Hepatocyte (in vitro differentiated cells): ENCODE measurements around the gene SLC27A4. TPM values are rescaled to one million over a fixed set of nuclear protein-coding genes. Genes with fewer than 3 reads are reported as not detected.

Source experiments
- DNase-seq: peaks from one replicate; pipeline ENCODE4 v3.0.0-alpha.2; 2016; ENCODE audit warnings: low spot score
- H2AFZ ChIP-seq: fragments of 200-600 bp; sonication (generic); 2 replicates; pipeline ENCODE4 v1.6.0; 2016; ENCODE audit warnings: antibody characterized with exemption, mild to moderate bottlenecking
- H3K27ac ChIP-seq: fragments of 200-600 bp; sonication (generic); 2 replicates; pipeline ENCODE4 v1.5.1; 2016; ENCODE audit warnings: mild to moderate bottlenecking
- H3K27me3 ChIP-seq: fragments of 200-600 bp; sonication (generic); 2 replicates; pipeline ENCODE4 v1.6.1; 2016
- H3K36me3 ChIP-seq: fragments of 200-600 bp; sonication (generic); replicated peaks from 2 replicates; pipeline ENCODE4 v1.5.1; 2016; ENCODE audit warnings: low read depth; ENCODE audit not compliant: insufficient read depth
- H3K4me1 ChIP-seq: fragments of 200-600 bp; sonication (generic); 2 replicates; pipeline ENCODE4 v1.5.1; 2016; ENCODE audit warnings: mild to moderate bottlenecking, moderate library complexity; ENCODE audit not compliant: insufficient read depth
- H3K4me2 ChIP-seq: fragments of 200-600 bp; sonication (generic); 2 replicates; pipeline ENCODE4 v1.6.0; 2016
- H3K4me3 ChIP-seq: fragments of 200-600 bp; sonication (generic); 2 replicates; pipeline ENCODE4 v1.5.1; 2016; ENCODE audit warnings: mild to moderate bottlenecking
- H3K79me2 ChIP-seq: fragments of 200-600 bp; sonication (generic); 2 replicates; pipeline ENCODE4 v1.6.0; 2017; ENCODE audit warnings: mild to moderate bottlenecking
- H3K9me2 ChIP-seq: fragments of 200-600 bp; sonication (generic); replicated peaks from 2 replicates; pipeline ENCODE4 v1.6.0; 2017; ENCODE audit warnings: mild to moderate bottlenecking; ENCODE audit not compliant: insufficient read depth
- H3K9me3 ChIP-seq: fragments of 200-600 bp; sonication (generic); 2 replicates; pipeline ENCODE4 v1.5.1; 2016; ENCODE audit warnings: low read depth, mild to moderate bottlenecking
- H4K20me1 ChIP-seq: fragments of 200-600 bp; sonication (generic); 2 replicates; pipeline ENCODE4 v1.6.0; 2016; ENCODE audit warnings: mild to moderate bottlenecking; ENCODE audit not compliant: insufficient read depth, poor library complexity, severe bottlenecking
- EZH2 ChIP-seq: fragments of 200-600 bp; sonication (generic); IDR thresholded peaks from 2 replicates; pipeline ENCODE4 v1.6.1; 2016; ENCODE audit warnings: antibody characterized with exemption, mild to moderate bottlenecking, borderline replicate concordance
- EZH2phosphoT487 ChIP-seq: fragments of 200-600 bp; sonication (generic); IDR thresholded peaks from one replicate; pipeline ENCODE4 v1.6.1; 2018; ENCODE audit warnings: antibody characterized with exemption, mild to moderate bottlenecking, low read depth, moderate library complexity; ENCODE audit not compliant: unreplicated experiment, severe bottlenecking
- WGBS: methylation state at CpG from one replicate; pipeline ENCODE4 v1.1.6; 2016; ENCODE audit warnings: low lambda C conversion rate; ENCODE audit errors: missing lambda C conversion rate; 5-methylcytosine and 5-hydroxymethylcytosine counted together
- polyA plus RNA-seq: library from polyadenylated mRNA; unstranded; fragments of >200 nt; fragmentation: Nextera tagmentation; extraction: Ambion mirVana; gene quantifications from 2 replicates; pipeline ENCODE4 v1.2.1, GENCODE V29; 2016
- total RNA-seq: library from RNA; depleted of rRNA; stranded (reverse); fragments of >200 nt; gene quantifications from 2 replicates; pipeline ENCODE4 v1.2.3, GENCODE V29; 2014
- TF ChIP-seq, protein P1 (sequence below): fragments of 200-600 bp; sonication (generic); IDR thresholded peaks from 2 replicates; pipeline ENCODE4 v1.5.1; 2016; ENCODE audit warnings: antibody characterized with exemption, mild to moderate bottlenecking; ENCODE audit not compliant: poor library complexity

SLC27A4 gene
- total and polyA plus RNA-seq, 2 experiments from 2014 or later: 21.9 to 23.4 TPM

DNA sequence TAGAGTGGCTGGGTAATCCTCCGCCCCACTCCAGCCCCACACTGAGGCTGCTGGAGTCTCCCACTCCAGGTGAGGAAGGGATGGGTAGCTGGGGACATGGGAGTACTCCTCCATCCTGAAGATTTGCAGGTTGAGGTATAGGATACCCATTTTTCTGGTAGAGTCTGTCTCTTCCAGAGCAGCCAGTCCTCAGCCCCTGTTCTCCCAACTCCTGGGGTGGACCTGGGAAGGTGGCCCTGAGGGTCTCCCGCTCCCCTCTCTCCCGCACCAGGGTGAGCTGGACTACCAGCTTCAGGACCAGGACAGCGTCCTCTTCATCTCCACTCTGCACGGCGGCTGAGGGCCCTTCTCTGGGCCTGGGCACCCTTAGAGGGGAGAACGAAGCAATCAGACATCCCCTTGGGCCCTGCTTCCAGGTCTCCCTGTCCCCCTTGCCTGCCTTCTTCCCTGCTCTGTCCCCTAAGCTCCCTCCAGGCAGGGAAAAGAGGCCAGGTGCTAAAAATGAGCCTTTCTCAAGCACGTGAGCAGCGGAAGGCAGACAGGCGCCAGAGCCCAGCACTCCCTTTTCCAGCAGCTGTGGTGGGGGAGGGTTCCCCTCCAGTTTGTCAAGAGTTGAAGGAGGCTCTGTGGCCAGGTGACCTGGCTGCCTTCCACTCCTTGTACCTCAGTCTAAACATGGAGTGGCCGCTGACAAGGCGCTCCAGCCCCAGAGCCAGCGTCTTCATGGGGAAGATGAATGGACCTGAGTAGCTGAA lies 49.2 kb downstream of the SLC27A4 start:
- Histone ChIP-seq H3K36me3 (no peaks in the 10 kb centered on the region), H4K20me1 (peaks cover 12% of the 10 kb centered on the region)

DNA sequence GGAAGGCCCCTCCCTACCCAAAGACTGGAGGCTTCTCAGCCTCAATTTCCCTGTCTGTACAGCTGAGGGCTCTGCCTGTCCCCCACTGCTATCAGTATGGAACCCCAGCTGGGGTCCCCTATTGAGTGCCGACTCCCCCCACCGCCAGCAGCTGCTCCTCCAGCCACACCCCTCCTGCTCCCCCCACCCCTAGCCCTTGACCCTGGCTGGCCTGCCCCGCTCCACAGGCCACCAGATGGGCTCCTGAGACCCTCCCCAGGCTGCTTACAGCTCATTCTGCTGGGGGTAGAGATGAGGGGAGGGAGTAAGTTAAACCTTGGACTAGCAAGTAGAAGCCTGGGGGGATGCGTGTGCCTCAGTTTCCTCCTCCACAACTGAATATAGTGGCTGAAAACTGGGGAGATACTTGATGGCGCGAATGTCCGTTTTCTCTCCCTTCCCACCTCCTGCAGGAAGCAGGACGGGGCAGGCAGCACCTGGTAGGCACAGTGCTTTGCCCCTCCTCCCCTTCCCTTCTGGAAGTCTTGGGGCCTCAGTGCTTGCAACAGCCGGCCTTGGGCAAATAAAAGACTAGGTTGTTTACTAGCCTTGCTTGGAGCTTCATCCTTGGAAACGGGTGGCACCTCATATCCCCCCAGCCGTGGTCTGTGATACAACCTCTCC lies 50.0 kb downstream of the SLC27A4 start:
- no peaks in the 10 kb centered on the region for H3K9me2 ChIP-seq
- H4K20me1 ChIP-seq: peaks cover 12% of the 10 kb centered on the region

More for the DNA sequence above, 49.2 kb downstream of the SLC27A4 start:
- no peaks in the 10 kb centered on the region for H3K9me2 ChIP-seq
- WGBS: 87% methylated on average over 13 of the region's 13 CpGs
- H3K4me2 ChIP-seq: no peak overlapping the region
- H2AFZ ChIP-seq: no peak overlapping the region
- TF ChIP-seq, protein P1, sequence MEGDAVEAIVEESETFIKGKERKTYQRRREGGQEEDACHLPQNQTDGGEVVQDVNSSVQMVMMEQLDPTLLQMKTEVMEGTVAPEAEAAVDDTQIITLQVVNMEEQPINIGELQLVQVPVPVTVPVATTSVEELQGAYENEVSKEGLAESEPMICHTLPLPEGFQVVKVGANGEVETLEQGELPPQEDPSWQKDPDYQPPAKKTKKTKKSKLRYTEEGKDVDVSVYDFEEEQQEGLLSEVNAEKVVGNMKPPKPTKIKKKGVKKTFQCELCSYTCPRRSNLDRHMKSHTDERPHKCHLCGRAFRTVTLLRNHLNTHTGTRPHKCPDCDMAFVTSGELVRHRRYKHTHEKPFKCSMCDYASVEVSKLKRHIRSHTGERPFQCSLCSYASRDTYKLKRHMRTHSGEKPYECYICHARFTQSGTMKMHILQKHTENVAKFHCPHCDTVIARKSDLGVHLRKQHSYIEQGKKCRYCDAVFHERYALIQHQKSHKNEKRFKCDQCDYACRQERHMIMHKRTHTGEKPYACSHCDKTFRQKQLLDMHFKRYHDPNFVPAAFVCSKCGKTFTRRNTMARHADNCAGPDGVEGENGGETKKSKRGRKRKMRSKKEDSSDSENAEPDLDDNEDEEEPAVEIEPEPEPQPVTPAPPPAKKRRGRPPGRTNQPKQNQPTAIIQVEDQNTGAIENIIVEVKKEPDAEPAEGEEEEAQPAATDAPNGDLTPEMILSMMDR: no peak
- TF ChIP-seq EZH2: no peak
- no peak for DNase-seq
- H3K4me3 ChIP-seq: no peak overlapping the region
- no peak overlapping the region for H3K27ac ChIP-seq
- peaks cover 60% of the 10 kb centered on the region for H3K27me3 ChIP-seq
- H3K4me1 ChIP-seq: peaks cover 7% of the 10 kb centered on the region
- no peaks in the 10 kb centered on the region for H3K9me3 ChIP-seq
- H3K79me2 ChIP-seq: no peaks in the 10 kb centered on the region

DNA sequence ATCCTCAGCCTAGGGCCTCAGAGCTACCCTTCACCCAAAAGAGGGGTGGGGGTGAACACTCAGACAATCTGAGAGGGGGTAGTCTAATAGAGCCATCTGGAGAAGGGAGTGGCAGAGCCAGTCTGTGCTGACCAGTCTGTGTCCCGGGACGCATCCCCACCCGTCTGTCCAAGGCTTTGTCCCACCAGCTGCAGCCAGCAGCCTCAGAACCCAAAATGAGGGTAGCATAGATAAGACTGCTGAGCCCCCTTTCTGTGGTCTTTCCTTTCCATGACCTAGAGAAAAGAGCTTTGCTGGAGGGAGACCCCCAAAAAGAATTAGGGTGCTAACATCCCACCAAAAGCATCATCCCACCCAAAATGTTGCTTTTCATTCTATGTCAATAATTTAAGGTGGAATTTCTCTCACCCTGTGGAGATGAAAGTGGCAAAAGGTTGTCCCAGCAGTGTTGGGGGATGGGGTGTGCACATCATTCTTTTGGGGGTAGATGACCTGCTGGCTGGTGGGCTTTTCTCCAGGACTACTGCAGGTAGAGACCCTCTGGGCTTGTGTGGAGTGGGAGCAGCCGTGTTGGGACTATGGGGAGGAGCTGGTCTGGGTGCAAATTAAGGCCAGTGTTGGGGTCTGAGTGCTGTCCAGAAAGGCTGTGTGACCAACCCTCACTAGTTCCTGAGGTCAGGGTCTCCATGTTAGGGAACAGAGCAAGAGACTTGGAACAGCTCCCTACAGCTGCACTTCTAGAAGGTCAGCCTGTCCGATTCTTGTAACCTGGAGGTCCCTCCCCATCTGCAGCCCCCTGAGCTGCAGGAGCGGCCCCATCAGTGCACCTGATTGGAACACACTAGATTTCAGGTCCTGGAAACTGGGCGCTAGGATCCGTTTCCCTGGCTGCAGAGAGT lies 50.7 kb downstream of the SLC27A4 start:
- Histone ChIP-seq H3K36me3 (no peaks in the 10 kb centered on the region), H3K79me2 (no peaks in the 10 kb centered on the region), H3K9me2 (no peaks in the 10 kb centered on the region), H3K4me1 (peaks cover 7% of the 10 kb centered on the region), H3K27ac (no peak overlapping the region), H3K4me2 (no peak overlapping the region), H3K27me3 (peaks cover 72% of the 10 kb centered on the region), H3K9me3 (no peaks in the 10 kb centered on the region), H3K4me3 (no peak overlapping the region), H2AFZ (no peak overlapping the region), H4K20me1 (peaks cover 12% of the 10 kb centered on the region)
- TF ChIP-seq EZH2: no peak
- TF ChIP-seq EZH2phosphoT487: no peak
- TF ChIP-seq, protein P1: no peak
- WGBS: 93% methylated on average over 8 of the region's 8 CpGs
- DNase-seq: no peak

More for the DNA sequence above, 50.0 kb downstream of the SLC27A4 start:
- DNase-seq: no peak
- no peak for TF ChIP-seq EZH2phosphoT487
- TF ChIP-seq, protein P1: no peak
- TF ChIP-seq EZH2: no peak
- Histone ChIP-seq H2AFZ (no peak overlapping the region), H3K4me1 (peaks cover 7% of the 10 kb centered on the region), H3K27ac (no peak overlapping the region), H3K4me3 (no peak overlapping the region), H3K36me3 (no peaks in the 10 kb centered on the region), H3K79me2 (no peaks in the 10 kb centered on the region), H3K4me2 (no peak overlapping the region), H3K9me3 (no peaks in the 10 kb centered on the region), H3K27me3 (peaks cover 67% of the 10 kb centered on the region)
- WGBS: 80% methylated on average over 11 of the region's 11 CpGs
